Measurements from ENCODE around the gene SPPL2B. TPM values are rescaled to one million over a fixed set of nuclear protein-coding genes. Genes with fewer than 3 reads are reported as not detected.

SPPL2B gene
- total RNA-seq, 1 donor from 2014 or later = 20.7 TPM

DNA sequence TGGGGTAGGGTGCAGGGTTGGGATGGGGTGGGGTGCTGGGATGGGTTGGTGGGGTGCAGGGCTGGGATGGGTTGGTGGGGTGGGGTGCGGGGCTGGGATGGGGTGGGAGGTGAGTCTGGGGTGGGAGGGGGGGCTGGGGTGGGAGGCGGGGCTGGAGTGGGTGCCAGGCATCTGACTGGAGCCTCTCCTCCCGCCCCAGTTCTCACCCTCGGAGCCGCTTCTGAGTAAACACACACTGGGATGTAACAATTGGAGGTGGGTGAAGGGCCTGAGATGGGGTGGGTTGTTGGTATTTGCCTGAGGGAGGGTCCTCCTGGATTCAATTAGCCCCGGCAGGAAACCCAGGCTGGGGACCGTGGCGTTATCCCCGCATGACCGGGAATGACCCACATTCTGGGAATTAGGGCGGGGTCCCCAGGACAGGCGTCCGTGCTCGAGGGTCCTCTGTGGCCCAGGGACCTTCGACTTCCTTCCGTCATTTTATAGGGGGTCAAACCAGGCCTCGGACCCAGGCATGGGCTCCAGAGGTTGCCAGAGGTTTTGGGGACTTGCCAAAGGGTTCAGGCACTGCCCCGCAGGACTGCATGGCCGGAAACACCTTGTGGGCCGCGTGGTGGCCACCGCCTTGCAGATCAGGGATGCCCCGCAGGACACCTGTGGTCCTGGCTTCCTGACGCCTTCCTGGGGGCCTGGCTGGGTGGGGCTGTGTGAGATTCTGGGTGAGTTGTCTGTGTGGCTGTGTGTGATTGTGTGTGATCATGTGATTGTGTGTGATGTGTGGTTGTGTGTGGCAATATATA lies 33.0 kb downstream of the SPPL2B start:
- H3K36me3 Mint-ChIP-seq = no peaks in the 10 kb centered on the region
- H3K27ac Mint-ChIP-seq = no peak overlapping the region
- DNase-seq (ENCODE audit: low spot score) = no peak
- peaks cover 13% of the 10 kb centered on the region for H3K27me3 Mint-ChIP-seq (ENCODE audit: insufficient read depth, low read depth)
- peaks cover 4% of the 10 kb centered on the region for H3K4me1 ChIP-seq
- H3K4me3 Mint-ChIP-seq = no peak overlapping the region
- H3K9me3 Mint-ChIP-seq = no peaks in the 10 kb centered on the region
- no peak overlapping the region for H3K4me2 ChIP-seq
- TF ChIP-seq EZH2 (IDR thresholded peaks at IDR 0.05) (no peak), EZH2phosphoT487 (IDR thresholded peaks at IDR 0.05) (no peak)
- TF ChIP-seq, protein P1, sequence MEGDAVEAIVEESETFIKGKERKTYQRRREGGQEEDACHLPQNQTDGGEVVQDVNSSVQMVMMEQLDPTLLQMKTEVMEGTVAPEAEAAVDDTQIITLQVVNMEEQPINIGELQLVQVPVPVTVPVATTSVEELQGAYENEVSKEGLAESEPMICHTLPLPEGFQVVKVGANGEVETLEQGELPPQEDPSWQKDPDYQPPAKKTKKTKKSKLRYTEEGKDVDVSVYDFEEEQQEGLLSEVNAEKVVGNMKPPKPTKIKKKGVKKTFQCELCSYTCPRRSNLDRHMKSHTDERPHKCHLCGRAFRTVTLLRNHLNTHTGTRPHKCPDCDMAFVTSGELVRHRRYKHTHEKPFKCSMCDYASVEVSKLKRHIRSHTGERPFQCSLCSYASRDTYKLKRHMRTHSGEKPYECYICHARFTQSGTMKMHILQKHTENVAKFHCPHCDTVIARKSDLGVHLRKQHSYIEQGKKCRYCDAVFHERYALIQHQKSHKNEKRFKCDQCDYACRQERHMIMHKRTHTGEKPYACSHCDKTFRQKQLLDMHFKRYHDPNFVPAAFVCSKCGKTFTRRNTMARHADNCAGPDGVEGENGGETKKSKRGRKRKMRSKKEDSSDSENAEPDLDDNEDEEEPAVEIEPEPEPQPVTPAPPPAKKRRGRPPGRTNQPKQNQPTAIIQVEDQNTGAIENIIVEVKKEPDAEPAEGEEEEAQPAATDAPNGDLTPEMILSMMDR (IDR thresholded peaks at IDR 0.05) = no peak
- no peaks in the 10 kb centered on the region for H3K9me3 ChIP-seq (ENCODE audit: low read depth)
- peaks cover 7% of the 10 kb centered on the region for H3K4me1 Mint-ChIP-seq
- no peak overlapping the region for H3K27ac ChIP-seq
- H4K20me1 ChIP-seq (ENCODE audit: low read depth) = no peaks in the 10 kb centered on the region
- no peak overlapping the region for H3K4me3 ChIP-seq
- peaks cover 7% of the 10 kb centered on the region for H3F3A ChIP-seq (ENCODE audit: low read depth)
- H3K9ac ChIP-seq = no peak overlapping the region
- H3K27me3 ChIP-seq = peaks cover 42% of the 10 kb centered on the region
- no peaks in the 10 kb centered on the region for H3K79me2 ChIP-seq (ENCODE audit: low read depth)
- no peaks in the 10 kb centered on the region for H3K36me3 ChIP-seq
- H2AFZ ChIP-seq (replicated peaks) = no peak overlapping the region

DNA sequence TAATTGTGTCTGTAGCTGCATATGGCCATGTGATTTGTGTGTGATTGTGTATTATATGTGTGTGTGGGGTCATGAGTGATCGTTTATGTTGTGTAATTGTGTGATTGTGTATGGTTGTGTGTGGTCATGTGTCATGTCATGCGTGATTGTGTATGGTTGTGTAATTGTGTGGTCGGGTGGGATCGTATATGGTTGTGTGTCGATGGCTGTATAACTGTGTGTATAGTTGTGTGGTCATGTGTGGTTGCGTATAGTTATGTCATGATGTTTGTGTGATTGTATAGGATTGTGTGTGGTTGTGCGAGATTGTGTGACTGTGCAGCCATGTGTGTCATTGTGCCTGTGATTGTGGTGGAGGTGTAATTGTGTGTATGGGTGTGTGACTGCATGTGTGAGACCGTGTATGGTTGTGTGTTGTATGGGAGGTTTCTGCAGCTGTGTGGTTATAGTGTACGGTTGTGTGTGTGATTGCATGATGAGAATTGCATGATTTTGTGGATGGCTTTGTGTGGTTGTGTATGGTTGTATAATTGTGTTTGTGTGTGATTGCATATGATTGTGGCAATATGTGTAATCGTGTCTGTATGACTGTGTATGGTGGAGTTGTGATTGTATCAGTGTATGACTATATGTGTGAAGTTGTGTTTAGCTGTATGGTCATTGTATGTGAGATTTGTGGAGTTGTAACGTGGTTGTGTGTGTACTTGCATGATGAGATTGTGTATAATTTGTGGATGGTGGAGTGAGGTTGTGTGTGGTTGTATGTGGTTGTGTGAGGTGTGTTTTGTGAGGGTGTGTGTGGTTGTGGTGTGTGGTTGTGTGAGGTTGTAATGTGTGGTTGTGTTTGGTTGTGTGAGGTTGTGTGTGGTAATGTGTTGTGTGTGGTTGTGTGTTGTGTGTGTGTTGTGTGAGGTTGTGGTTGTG lies 33.8 kb downstream of the SPPL2B start:
- H3F3A ChIP-seq (ENCODE audit: low read depth) = peaks cover 7% of the 10 kb centered on the region
- H3K27me3 ChIP-seq = peaks cover 42% of the 10 kb centered on the region
- H3K4me1 Mint-ChIP-seq = peaks cover 7% of the 10 kb centered on the region
- H3K27me3 Mint-ChIP-seq (ENCODE audit: insufficient read depth, low read depth) = peaks cover 14% of the 10 kb centered on the region
- no peak overlapping the region for H3K27ac Mint-ChIP-seq
- H4K20me1 ChIP-seq (ENCODE audit: low read depth) = no peaks in the 10 kb centered on the region
- TF ChIP-seq EZH2 (IDR thresholded peaks at IDR 0.05) (no peak), EZH2phosphoT487 (IDR thresholded peaks at IDR 0.05) (no peak)
- TF ChIP-seq, protein P1 (IDR thresholded peaks at IDR 0.05) = no peak
- no peaks in the 10 kb centered on the region for H3K36me3 Mint-ChIP-seq
- H3K36me3 ChIP-seq = no peaks in the 10 kb centered on the region
- no peaks in the 10 kb centered on the region for H3K9me3 ChIP-seq (ENCODE audit: low read depth)
- H3K79me2 ChIP-seq (ENCODE audit: low read depth) = no peaks in the 10 kb centered on the region
- H2AFZ ChIP-seq (replicated peaks) = no peak overlapping the region
- H3K4me1 ChIP-seq = peaks cover 4% of the 10 kb centered on the region
- no peak overlapping the region for H3K4me3 ChIP-seq
- no peak overlapping the region for H3K4me2 ChIP-seq
- H3K4me3 Mint-ChIP-seq = no peak overlapping the region
- no peak for DNase-seq (ENCODE audit: low spot score)
- no peaks in the 10 kb centered on the region for H3K9me3 Mint-ChIP-seq
- no peak overlapping the region for H3K9ac ChIP-seq
- H3K27ac ChIP-seq = no peak overlapping the region

DNA sequence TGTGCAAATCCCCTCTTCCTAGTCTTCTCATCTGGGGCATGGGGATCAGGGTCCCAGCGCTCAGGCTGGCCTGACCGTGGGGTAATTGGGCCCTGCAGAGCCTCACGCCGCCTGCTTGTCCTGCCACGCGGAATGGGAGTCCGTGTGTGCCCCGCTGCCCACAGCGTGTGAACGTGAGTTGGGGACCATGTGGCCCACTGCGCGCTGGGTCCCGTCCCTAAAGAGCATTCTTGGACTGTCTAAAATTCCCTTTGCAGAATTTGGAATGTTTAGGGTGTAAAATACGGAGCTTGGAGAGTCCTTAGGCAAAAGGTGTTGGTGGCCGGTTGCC lies 34.5 kb downstream of the SPPL2B start:
- Mint-ChIP-seq H3K36me3 (no peaks in the 10 kb centered on the region), H3K27me3 (ENCODE audit: insufficient read depth, low read depth) (peaks cover 18% of the 10 kb centered on the region), H3K4me1 (peaks cover 7% of the 10 kb centered on the region), H3K4me3 (no peak overlapping the region), H3K27ac (no peak overlapping the region), H3K9me3 (no peaks in the 10 kb centered on the region)
- Histone ChIP-seq H3K36me3 (no peaks in the 10 kb centered on the region), H2AFZ (replicated peaks) (no peak overlapping the region), H3K9ac (no peak overlapping the region), H3K4me3 (no peak overlapping the region), H4K20me1 (ENCODE audit: low read depth) (no peaks in the 10 kb centered on the region), H3K4me1 (peaks cover 4% of the 10 kb centered on the region), H3K9me3 (ENCODE audit: low read depth) (no peaks in the 10 kb centered on the region), H3K79me2 (ENCODE audit: low read depth) (no peaks in the 10 kb centered on the region), H3K27ac (no peak overlapping the region), H3F3A (ENCODE audit: low read depth) (peaks cover 7% of the 10 kb centered on the region), H3K27me3 (peaks cover 41% of the 10 kb centered on the region), H3K4me2 (no peak overlapping the region)
- no peak for DNase-seq (ENCODE audit: low spot score)
- TF ChIP-seq EZH2 (IDR thresholded peaks at IDR 0.05) (no peak), EZH2phosphoT487 (IDR thresholded peaks at IDR 0.05) (no peak)
- TF ChIP-seq, protein P1 (IDR thresholded peaks at IDR 0.05) = no peak
